Keratinocyte (primary cell): ENCODE results near the gene KRTAP24-1. TPM values are rescaled to one million over a fixed set of nuclear protein-coding genes. Genes with fewer than 3 reads are reported as not detected.

ENCODE experiments used
- DNase-seq: peaks from one replicate; pipeline ENCODE4 v3.0.0-alpha.2; 2011; ENCODE audit warnings: low read depth, missing footprints, low spot score
- FAIRE-seq: peaks from 2 replicates; lab custom pipeline; 2011; peaks lifted over from hg19 to GRCh38; lab: Jason Lieb, UNC
- H2AFZ ChIP-seq: 2 replicates; pipeline ENCODE4 v1.6.0; 2012; ENCODE audit warnings: low read length, control low read depth, inconsistent platforms; ENCODE audit not compliant: control insufficient read depth
- H3K27ac ChIP-seq: 2 replicates; pipeline ENCODE4 v1.5.1; 2011; ENCODE audit warnings: low read length; ENCODE audit not compliant: control insufficient read depth, insufficient read depth
- H3K27me3 ChIP-seq: 3 replicates; pipeline ENCODE4 v1.6.0; 2011; ENCODE audit warnings: low read length; ENCODE audit not compliant: control insufficient read depth, insufficient read depth; ENCODE audit errors: extremely low read depth
- H3K36me3 ChIP-seq, 2 experiments: 2 replicates in 1 of 2; 3 replicates in 1 of 2; pipeline ENCODE4 v1.5.1; 2011; ENCODE audit warnings: low read length in 2 of 2, mild to moderate bottlenecking in 1 of 2; ENCODE audit not compliant: control insufficient read depth in 2 of 2, insufficient read depth in 2 of 2; ENCODE audit errors: extremely low read depth in 1 of 2
- H3K4me1 ChIP-seq: 3 replicates; pipeline ENCODE4 v1.5.1; 2011; ENCODE audit warnings: low read length; ENCODE audit not compliant: control insufficient read depth, insufficient read depth; ENCODE audit errors: extremely low read depth
- H3K4me2 ChIP-seq: 3 replicates; pipeline ENCODE4 v1.6.0; 2011; ENCODE audit warnings: low read depth, low read length; ENCODE audit not compliant: control insufficient read depth, insufficient read depth; ENCODE audit errors: extremely low read depth
- H3K4me3 ChIP-seq, 3 experiments: fragments of 200-600 bp in 1 of 3; sonication (generic) in 1 of 3; 2 replicates in 2 of 3; 3 replicates in 1 of 3; pipeline ENCODE4 v1.5.1; 2011 to 2016; ENCODE audit warnings: low read length in 3 of 3, mild to moderate bottlenecking in 3 of 3, control low read depth in 2 of 3, inconsistent platforms in 1 of 3, low read depth in 1 of 3, mixed read lengths in 1 of 3, mixed run types in 1 of 3, moderate library complexity in 1 of 3; ENCODE audit not compliant: control insufficient read depth in 2 of 3, insufficient read depth in 2 of 3; ENCODE audit errors: extremely low read depth in 1 of 3
- H3K79me2 ChIP-seq: 2 replicates; pipeline ENCODE4 v1.6.0; 2012; ENCODE audit warnings: low read length; ENCODE audit not compliant: control insufficient read depth, insufficient read depth
- H3K9ac ChIP-seq: 3 replicates; pipeline ENCODE4 v1.6.0; 2011; ENCODE audit warnings: low read length; ENCODE audit not compliant: control insufficient read depth, insufficient read depth; ENCODE audit errors: extremely low read depth
- H3K9me1 ChIP-seq: 3 replicates; pipeline ENCODE4 v1.6.0; 2011; ENCODE audit warnings: low read length; ENCODE audit not compliant: control insufficient read depth, insufficient read depth; ENCODE audit errors: extremely low read depth
- H3K9me3 ChIP-seq: 2 replicates; pipeline ENCODE4 v1.5.1; 2012; ENCODE audit warnings: low read depth, low read length; ENCODE audit not compliant: control insufficient read depth
- H4K20me1 ChIP-seq: 3 replicates; pipeline ENCODE4 v1.6.0; 2011; ENCODE audit warnings: low read length; ENCODE audit not compliant: control insufficient read depth, insufficient read depth; ENCODE audit errors: extremely low read depth
- CTCF ChIP-seq, 3 experiments: IDR thresholded peaks in 1 of 3; conservative IDR thresholded peaks in 1 of 3; optimal IDR thresholded peaks in 1 of 3; 2 replicates in 2 of 3; 3 replicates in 1 of 3; pipeline versions ENCODE3 to v1.5.1; 2011; ENCODE audit warnings: low read length in 3 of 3, mild to moderate bottlenecking in 3 of 3, moderate library complexity in 2 of 3, control low read depth in 1 of 3, inconsistent platforms in 1 of 3; ENCODE audit not compliant: insufficient read depth in 2 of 3; ENCODE audit errors: extremely low read depth in 1 of 3
- EZH2 ChIP-seq: IDR thresholded peaks from one replicate; pipeline ENCODE4 v1.6.1; 2012; ENCODE audit warnings: inconsistent platforms, mild to moderate bottlenecking, low read length, moderate library complexity
- dilution Hi-C: fragments of 300-500 bp; cut with MboI; formaldehyde crosslinking; loops from one replicate; pipeline ENCODE4 v1.7.0; 2020; ENCODE audit warnings: low sequenced_read_pairs; ENCODE audit not compliant: extremely low pct_ligation_motif_present
- polyA plus RNA-seq, 5 experiments: library from polyadenylated mRNA; depleted of rRNA in 3 of 5; stranded (reverse) in 3 of 5; stranded (forward) in 1 of 5; unstranded in 1 of 5; fragments of >200 nt; gene quantifications; 1 replicate in 1 of 5; 2 replicates in 3 of 5; 3 replicates in 1 of 5; pipeline versions ENCODE4 v1.2.1 to v1.2.3, GENCODE V29; 2011 to 2012; ENCODE audit warnings: missing spikeins in 2 of 5, low read depth in 1 of 5, low replicate concordance in 1 of 5

The KRTAP24-1 gene
- polyA plus RNA-seq, 1 donor (not counting 4 experiments of a cell fraction or from before 2014, with no cell fraction given): not detected

- FAIRE-seq: no peak
- dilution Hi-C loops: no loop called here
These were observed 32.8 kb downstream of the KRTAP24-1 start for GRCh38 chr21:30249936-30250335.

DNA sequence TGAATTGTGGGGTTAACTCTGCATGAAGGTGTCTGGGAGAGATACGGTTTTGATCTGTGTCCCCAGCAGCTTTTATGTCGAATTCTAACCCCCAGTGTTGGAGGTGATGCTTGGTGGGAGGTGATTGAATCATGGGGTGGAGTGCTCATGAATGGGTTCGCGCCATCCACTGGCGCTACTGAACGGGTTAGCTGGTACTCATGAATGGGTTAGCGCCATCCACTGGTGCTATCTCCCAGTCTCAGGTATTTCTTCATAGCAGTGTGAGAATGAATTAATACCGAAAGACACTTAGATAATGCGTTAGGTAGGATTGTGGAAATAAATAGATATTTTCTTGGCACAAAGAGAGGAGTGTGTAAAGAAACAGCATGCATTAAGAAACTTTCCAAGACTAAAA is 33.9 kb downstream of the KRTAP24-1 start:
- no peaks in the 10 kb centered on the region for H3K36me3 ChIP-seq
- no peaks in the 10 kb centered on the region for H3K9me3 ChIP-seq
- H3K27me3 ChIP-seq: no peaks in the 10 kb centered on the region
- H3K79me2 ChIP-seq: no peaks in the 10 kb centered on the region
- H3K9ac ChIP-seq: no peak overlapping the region
- no peak overlapping the region for H2AFZ ChIP-seq
- TF ChIP-seq EZH2 (no peak), CTCF (optimal IDR thresholded peaks at IDR 0.05 in 1 of 3, IDR thresholded peaks at IDR 0.05 in 1 of 3, conservative IDR thresholded peaks at IDR 0.05 in 1 of 3; ENCODE audit: extremely low read depth in 1 of 3, insufficient read depth in 2 of 3, low read length in 3 of 3) (no peak)
- H3K27ac ChIP-seq: no peak overlapping the region
- FAIRE-seq (no peak), DNase-seq (no peak)
- no peak overlapping the region for H3K4me3 ChIP-seq
- dilution Hi-C loops: no loop called here
- H3K4me1 ChIP-seq: no peaks in the 10 kb centered on the region
- H3K9me1 ChIP-seq: no peaks in the 10 kb centered on the region
- H3K4me2 ChIP-seq: no peak overlapping the region
- no peaks in the 10 kb centered on the region for H4K20me1 ChIP-seq

More at GRCh38 chr21:30249936-30250335, 32.8 kb downstream of the KRTAP24-1 start:
- Histone ChIP-seq H3K4me3 (no peak overlapping the region), H3K4me1 (no peaks in the 10 kb centered on the region), H3K9me3 (no peaks in the 10 kb centered on the region), H3K27ac (no peak overlapping the region), H3K9ac (no peak overlapping the region), H4K20me1 (no peaks in the 10 kb centered on the region), H3K4me2 (no peak overlapping the region), H3K9me1 (no peaks in the 10 kb centered on the region), H3K27me3 (no peaks in the 10 kb centered on the region), H3K79me2 (no peaks in the 10 kb centered on the region), H2AFZ (no peak overlapping the region), H3K36me3 (no peaks in the 10 kb centered on the region)
- TF ChIP-seq CTCF (optimal IDR thresholded peaks at IDR 0.05 in 1 of 3, IDR thresholded peaks at IDR 0.05 in 1 of 3, conservative IDR thresholded peaks at IDR 0.05 in 1 of 3; ENCODE audit: extremely low read depth in 1 of 3, insufficient read depth in 2 of 3, low read length in 3 of 3): no peak
- no peak for TF ChIP-seq EZH2
- DNase-seq: no peak
